Measurements from ENCODE around the gene DNAJC17.

DNA sequence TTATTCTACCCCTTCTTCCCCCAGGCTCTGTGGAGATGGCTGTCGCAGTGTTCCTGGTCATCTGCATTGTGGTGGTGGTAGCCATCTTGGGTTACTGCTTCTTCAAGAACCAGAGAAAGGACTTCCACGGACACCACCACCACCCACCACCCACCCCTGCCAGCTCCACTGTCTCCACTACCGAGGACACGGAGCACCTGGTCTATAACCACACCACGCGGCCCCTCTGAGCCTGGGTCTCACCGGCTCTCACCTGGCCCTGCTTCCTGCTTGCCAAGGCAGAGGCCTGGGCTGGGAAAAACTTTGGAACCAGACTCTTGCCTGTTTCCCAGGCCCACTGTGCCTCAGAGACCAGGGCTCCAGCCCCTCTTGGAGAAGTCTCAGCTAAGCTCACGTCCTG, 49.5 kb upstream of the DNAJC17 start:
- TF ChIP-seq, protein P1, sequence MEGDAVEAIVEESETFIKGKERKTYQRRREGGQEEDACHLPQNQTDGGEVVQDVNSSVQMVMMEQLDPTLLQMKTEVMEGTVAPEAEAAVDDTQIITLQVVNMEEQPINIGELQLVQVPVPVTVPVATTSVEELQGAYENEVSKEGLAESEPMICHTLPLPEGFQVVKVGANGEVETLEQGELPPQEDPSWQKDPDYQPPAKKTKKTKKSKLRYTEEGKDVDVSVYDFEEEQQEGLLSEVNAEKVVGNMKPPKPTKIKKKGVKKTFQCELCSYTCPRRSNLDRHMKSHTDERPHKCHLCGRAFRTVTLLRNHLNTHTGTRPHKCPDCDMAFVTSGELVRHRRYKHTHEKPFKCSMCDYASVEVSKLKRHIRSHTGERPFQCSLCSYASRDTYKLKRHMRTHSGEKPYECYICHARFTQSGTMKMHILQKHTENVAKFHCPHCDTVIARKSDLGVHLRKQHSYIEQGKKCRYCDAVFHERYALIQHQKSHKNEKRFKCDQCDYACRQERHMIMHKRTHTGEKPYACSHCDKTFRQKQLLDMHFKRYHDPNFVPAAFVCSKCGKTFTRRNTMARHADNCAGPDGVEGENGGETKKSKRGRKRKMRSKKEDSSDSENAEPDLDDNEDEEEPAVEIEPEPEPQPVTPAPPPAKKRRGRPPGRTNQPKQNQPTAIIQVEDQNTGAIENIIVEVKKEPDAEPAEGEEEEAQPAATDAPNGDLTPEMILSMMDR (IDR thresholded peaks at IDR 0.05), result no peak
- no peak for TF ChIP-seq POLR2A (IDR thresholded peaks at IDR 0.05)
